Measurements from ENCODE around the gene ZBTB33. TPM values are rescaled to one million over a fixed set of nuclear protein-coding genes. Genes with fewer than 3 reads are reported as not detected.

The ZBTB33 gene
- total and polyA plus RNA-seq, 2 of the 13 experiments (the other 11 are each of a cell fraction or from before 2014, with no cell fraction given), result 6.5 to 20.2 TPM

GRCh38 chrX:120271218-120271617 is 20.6 kb downstream of the ZBTB33 start:
- Histone ChIP-seq H3K9ac (ENCODE audit: insufficient read depth, low read depth, low read length) (no peak overlapping the region), H2AFZ (ENCODE audit: low read length) (no peak overlapping the region), H3K27ac (ENCODE audit: extremely low read length, insufficient read depth, low read length) (no peak overlapping the region), H3K4me3 (replicated peaks in 1 of 3; ENCODE audit: insufficient read depth in 1 of 3, low read depth in 2 of 3, low read length in 3 of 3) (no peak overlapping the region), H3K4me2 (ENCODE audit: low read depth, low read length) (no peak overlapping the region), H3K9me3 (ENCODE audit: low read length) (no peaks in the 10 kb centered on the region), H4K20me1 (ENCODE audit: insufficient read depth, low read length) (no peaks in the 10 kb centered on the region), H3K27me3 (ENCODE audit: control insufficient read depth in 1 of 2, insufficient read depth in 2 of 2, low read length in 2 of 2) (no peaks in the 10 kb centered on the region), H3K79me2 (ENCODE audit: insufficient read depth, low read length) (no peaks in the 10 kb centered on the region), H3K36me3 (replicated peaks in 1 of 2; ENCODE audit: control insufficient read depth in 1 of 2, insufficient read depth in 2 of 2, low read length in 2 of 2) (no peaks in the 10 kb centered on the region), H3K4me1 (ENCODE audit: insufficient read depth, low read length) (peaks cover 32% of the 10 kb centered on the region)
- CTCF ChIA-PET (ENCODE audit: low intra/inter-chr PET ratio, low total read pairs), result no interaction called here
- DNase-seq (ENCODE audit: low spot score), result no peak
- WGBS (ENCODE audit: low lambda C conversion rate), result 42% methylated on average over 2 of the region's 2 CpGs
- intact Hi-C loops (cut with micrococcal nuclease; ENCODE audit: unreplicated experiment), result no loop called here
- no peak for FAIRE-seq
- BruUV-seq (replicated peaks), result no TSS peak
- in situ Hi-C loops (cut with HindIII; ENCODE audit: extremely low pct_ligation_motif_present, low pct_unique_long_range_greater_than_20kb), result no loop called here
- POLR2A ChIA-PET, result no interaction called here
- no peak for ATAC-seq
- TF ChIP-seq HNF4A (CRISPR knock-in tag; IDR thresholded peaks at IDR 0.05), result no peak
- TF ChIP-seq ZSCAN21 (CRISPR knock-in tag; IDR thresholded peaks at IDR 0.05; ENCODE audit: borderline replicate concordance), result no peak
- TF ChIP-seq, protein P1, sequence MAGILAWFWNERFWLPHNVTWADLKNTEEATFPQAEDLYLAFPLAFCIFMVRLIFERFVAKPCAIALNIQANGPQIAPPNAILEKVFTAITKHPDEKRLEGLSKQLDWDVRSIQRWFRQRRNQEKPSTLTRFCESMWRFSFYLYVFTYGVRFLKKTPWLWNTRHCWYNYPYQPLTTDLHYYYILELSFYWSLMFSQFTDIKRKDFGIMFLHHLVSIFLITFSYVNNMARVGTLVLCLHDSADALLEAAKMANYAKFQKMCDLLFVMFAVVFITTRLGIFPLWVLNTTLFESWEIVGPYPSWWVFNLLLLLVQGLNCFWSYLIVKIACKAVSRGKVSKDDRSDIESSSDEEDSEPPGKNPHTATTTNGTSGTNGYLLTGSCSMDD (CRISPR knock-in tag; IDR thresholded peaks at IDR 0.05), result no peak
- no peak for TF ChIP-seq REST (IDR thresholded peaks at IDR 0.05; ENCODE audit: borderline replicate concordance in 1 of 2, low read depth in 1 of 2, low read length in 2 of 2)
- TF ChIP-seq NR2F1 (CRISPR knock-in tag; IDR thresholded peaks at IDR 0.05), result no peak
- TF ChIP-seq KDM4B (CRISPR knock-in tag; IDR thresholded peaks at IDR 0.05), result no peak
- TF ChIP-seq ZNF713 (CRISPR knock-in tag; IDR thresholded peaks at IDR 0.05), result no peak
- no peak for TF ChIP-seq ZNF142 (CRISPR knock-in tag; IDR thresholded peaks at IDR 0.05)
- no peak for TF ChIP-seq ZFP36 (IDR thresholded peaks at IDR 0.05; ENCODE audit: borderline replicate concordance, low read depth, low read length, partially characterized antibody)
- TF ChIP-seq KDM5A (IDR thresholded peaks at IDR 0.05; ENCODE audit: borderline replicate concordance, low read length), result no peak
- no peak for TF ChIP-seq ZFP1 (CRISPR knock-in tag; IDR thresholded peaks at IDR 0.05)
- TF ChIP-seq TP53 (CRISPR knock-in tag; conservative IDR thresholded peaks at IDR 0.05), result no peak
- TF ChIP-seq POLR2AphosphoS5 (IDR thresholded peaks at IDR 0.05; ENCODE audit: low read depth, low read length), result no peak
- TF ChIP-seq FOXO4 (CRISPR knock-in tag; conservative IDR thresholded peaks at IDR 0.05), result no peak

Measured in HepG2 (cell line).